Measurements from ENCODE around the gene SMYD3. TPM values are rescaled to one million over a fixed set of nuclear protein-coding genes. Genes with fewer than 3 reads are reported as not detected.

SMYD3 gene
- total RNA-seq, 1 experiment from 2014 or later, result 29.6 TPM

GRCh38 chr1:245960171-245960570, 546.9 kb downstream of the SMYD3 start:
- no peak for DNase-seq
- H3K79me2 ChIP-seq (ENCODE audit: low read depth), result no peaks in the 10 kb centered on the region
- no peaks in the 10 kb centered on the region for H3F3A ChIP-seq (ENCODE audit: insufficient read depth, low read depth)
- no peaks in the 10 kb centered on the region for H3K27me3 ChIP-seq (ENCODE audit: insufficient read depth, low read depth)
- H3K36me3 ChIP-seq (ENCODE audit: low read depth), result no peaks in the 10 kb centered on the region
- no TSS peak for BruUV-seq (replicated peaks)
- no peak overlapping the region for H3K27ac ChIP-seq
- CTCF ChIA-PET, result no interaction called here
- no peaks in the 10 kb centered on the region for H3K9me2 ChIP-seq (ENCODE audit: insufficient read depth)
- H3K4me2 ChIP-seq, result no peak overlapping the region
- no peak for TF ChIP-seq CTCF (conservative IDR thresholded peaks at IDR 0.05)
- no peak for TF ChIP-seq EZH2 (IDR thresholded peaks at IDR 0.05; ENCODE audit: low read depth)
- H2AFZ ChIP-seq, result no peak overlapping the region
- no peak overlapping the region for H3K4me3 ChIP-seq
- intact Hi-C loops (cut with micrococcal nuclease; ENCODE audit: unreplicated experiment), result no loop called here
- POLR2A ChIA-PET (ENCODE audit: unreplicated experiment), result no interaction called here
- no peaks in the 10 kb centered on the region for H3K4me1 ChIP-seq (replicated peaks; ENCODE audit: insufficient read depth)
- H3K9me3 ChIP-seq (ENCODE audit: insufficient read depth, low read depth), result no peaks in the 10 kb centered on the region
- no peaks in the 10 kb centered on the region for H4K20me1 ChIP-seq (ENCODE audit: insufficient read depth)

- no peak overlapping the region for H3K4me2 ChIP-seq
- H3K36me3 ChIP-seq (ENCODE audit: low read depth), result no peaks in the 10 kb centered on the region
- H3K79me2 ChIP-seq (ENCODE audit: low read depth), result no peaks in the 10 kb centered on the region
- H3K4me1 ChIP-seq (replicated peaks; ENCODE audit: insufficient read depth), result no peaks in the 10 kb centered on the region
- no peaks in the 10 kb centered on the region for H3K9me3 ChIP-seq (ENCODE audit: insufficient read depth, low read depth)
- no peaks in the 10 kb centered on the region for H4K20me1 ChIP-seq (ENCODE audit: insufficient read depth)
- no peaks in the 10 kb centered on the region for H3K27me3 ChIP-seq (ENCODE audit: insufficient read depth, low read depth)
- DNase-seq, result no peak
- no peak overlapping the region for H3K27ac ChIP-seq
- H3K4me3 ChIP-seq, result no peak overlapping the region
- no peak overlapping the region for H2AFZ ChIP-seq
- H3F3A ChIP-seq (ENCODE audit: insufficient read depth, low read depth), result no peaks in the 10 kb centered on the region
- BruUV-seq (replicated peaks), result no TSS peak
- ChIA-PET CTCF (interaction anchor here (0.6 kb wide), 1 partner anchor 46 kb away, joined by 4 read pairs; no protein-coding TSS in a partner anchor), POLR2A (ENCODE audit: unreplicated experiment) (no interaction called here)
- intact Hi-C loops (cut with micrococcal nuclease; ENCODE audit: unreplicated experiment), result no loop called here
- H3K9me2 ChIP-seq (ENCODE audit: insufficient read depth), result no peaks in the 10 kb centered on the region
- no peak for TF ChIP-seq EZH2 (IDR thresholded peaks at IDR 0.05; ENCODE audit: low read depth)
- TF ChIP-seq CTCF (conservative IDR thresholded peaks at IDR 0.05), result no peak
Measured at GRCh38 chr1:245958016-245958415, 549.1 kb downstream of the SMYD3 start.

- ChIA-PET CTCF (interaction anchor here (0.6 kb wide), 1 partner anchor 47 kb away, joined by 4 read pairs; no protein-coding TSS in a partner anchor), POLR2A (ENCODE audit: unreplicated experiment) (no interaction called here)
- DNase-seq, result no peak
Measured at GRCh38 chr1:245957427-245957826, 549.7 kb downstream of the SMYD3 start.

More at GRCh38 chr1:245957427-245957826, 549.7 kb downstream of the SMYD3 start:
- H3K27me3 ChIP-seq (ENCODE audit: insufficient read depth, low read depth), result no peaks in the 10 kb centered on the region
- H3K9me2 ChIP-seq (ENCODE audit: insufficient read depth), result no peaks in the 10 kb centered on the region
- H3K4me1 ChIP-seq (replicated peaks; ENCODE audit: insufficient read depth), result no peaks in the 10 kb centered on the region
- no peak overlapping the region for H3K4me2 ChIP-seq
- H3K9me3 ChIP-seq (ENCODE audit: insufficient read depth, low read depth), result no peaks in the 10 kb centered on the region
- H4K20me1 ChIP-seq (ENCODE audit: insufficient read depth), result no peaks in the 10 kb centered on the region
- no peak for TF ChIP-seq EZH2 (IDR thresholded peaks at IDR 0.05; ENCODE audit: low read depth)
- TF ChIP-seq CTCF (conservative IDR thresholded peaks at IDR 0.05), result no peak
- no peak overlapping the region for H3K27ac ChIP-seq
- H3K36me3 ChIP-seq (ENCODE audit: low read depth), result no peaks in the 10 kb centered on the region
- no TSS peak for BruUV-seq (replicated peaks)
- H3K79me2 ChIP-seq (ENCODE audit: low read depth), result no peaks in the 10 kb centered on the region
- no peak overlapping the region for H2AFZ ChIP-seq
- intact Hi-C loops (cut with micrococcal nuclease; ENCODE audit: unreplicated experiment), result no loop called here
- no peaks in the 10 kb centered on the region for H3F3A ChIP-seq (ENCODE audit: insufficient read depth, low read depth)
- H3K4me3 ChIP-seq, result no peak overlapping the region
